ENCODE data around the gene C1orf115. TPM values are rescaled to one million over a fixed set of nuclear protein-coding genes. Genes with fewer than 3 reads are reported as not detected.

C1orf115 gene
- total RNA-seq, 2 experiments from 2014 or later, result 0.08 to 0.10 TPM

Other genes with a start within 250 kb of the C1orf115 start
- not detected for gene MARK1, start 162.2 kb upstream of the C1orf115 start, total RNA-seq
- not detected for gene MTARC2, start 58.0 kb downstream of the C1orf115 start, total RNA-seq
- gene MTARC1, start 96.5 kb downstream of the C1orf115 start, total RNA-seq, result not detected
- not detected for gene HLX, start 189.1 kb downstream of the C1orf115 start, total RNA-seq